IMR-90 (cell line): ENCODE measurements around the gene TPP2. TPM values are rescaled to one million over a fixed set of nuclear protein-coding genes. Genes with fewer than 3 reads are reported as not detected.

Experiments used
- ATAC-seq: fragments of 200-7000 bp; cut with Tn5 transposase; 2 replicates; pipeline ENCODE4 v1.9.1; 2020; ENCODE audit warnings: low read depth, mild to moderate bottlenecking, moderate library complexity
- BruUV-seq: library from RNA; stranded (reverse); fragments of 400-500 nt; replicated peaks from 2 replicates; lab custom pipeline; 2021; lab: Mats Ljungman, UMichigan
- CTCF ChIA-PET: fragments of 300-600 bp; formaldehyde crosslinking; extraction: SDS; loops from one replicate; lab custom pipeline; 2021; ENCODE audit warnings: antibody characterized with exemption; lab: Yijun Ruan, JAX
- POLR2A ChIA-PET: fragments of 300-600 bp; sonication (Branson Sonifier 250); formaldehyde crosslinking; loops from one replicate; lab custom pipeline; 2022; ENCODE audit warnings: antibody characterized with exemption; ENCODE audit not compliant: unreplicated experiment; lab: Charles Lee
- DNase-seq: peaks from one replicate; pipeline ENCODE4 v3.0.0; 2013
- H2AFZ ChIP-seq: replicated peaks from 2 replicates; pipeline ENCODE3; 2013; ENCODE audit warnings: low read length, mild to moderate bottlenecking; ENCODE audit not compliant: poor library complexity
- H2AK5ac ChIP-seq: 2 replicates; pipeline ENCODE4 v1.6.1; 2013; ENCODE audit warnings: low read depth, low read length, inconsistent platforms
- H2AK9ac ChIP-seq: replicated peaks from 2 replicates; pipeline ENCODE3; 2013; ENCODE audit warnings: mild to moderate bottlenecking, low read depth, low read length, moderate library complexity; ENCODE audit not compliant: poor library complexity
- H2BK120ac ChIP-seq: 2 replicates; pipeline ENCODE4 v1.6.1; 2013; ENCODE audit warnings: low read depth, low read length, inconsistent platforms
- H2BK15ac ChIP-seq: 3 replicates; pipeline ENCODE4 v1.6.1; 2013; ENCODE audit warnings: low read depth, low read length, inconsistent platforms
- H2BK20ac ChIP-seq: 2 replicates; pipeline ENCODE4 v1.6.1; 2013; ENCODE audit warnings: low read depth, mild to moderate bottlenecking, inconsistent platforms, low read length, moderate library complexity
- H2BK5ac ChIP-seq: 2 replicates; pipeline ENCODE4 v1.6.1; 2013; ENCODE audit warnings: mild to moderate bottlenecking, low read depth, low read length, inconsistent platforms; ENCODE audit not compliant: poor library complexity, severe bottlenecking
- H3K14ac ChIP-seq: replicated peaks from 2 replicates; pipeline ENCODE4 v1.6.1; 2013; ENCODE audit warnings: low read depth, low read length, inconsistent platforms
- H3K18ac ChIP-seq: 2 replicates; pipeline ENCODE4 v1.6.1; 2013; ENCODE audit warnings: low read depth, low read length, control low read depth
- H3K23ac ChIP-seq: 2 replicates; pipeline ENCODE4 v1.6.1; 2013; ENCODE audit warnings: low read depth, low read length, inconsistent platforms
- H3K27ac ChIP-seq: 2 replicates; pipeline ENCODE4 v1.5.1; 2013; ENCODE audit warnings: mild to moderate bottlenecking, control low read depth, low read length; ENCODE audit not compliant: insufficient read depth
- H3K27me3 ChIP-seq: 2 replicates; pipeline ENCODE4 v1.6.1; 2013; ENCODE audit warnings: low read length; ENCODE audit not compliant: control insufficient read depth, insufficient read depth
- H3K36me3 ChIP-seq: 2 replicates; pipeline ENCODE4 v1.6.1; 2013; ENCODE audit warnings: low read length, mixed read lengths; ENCODE audit not compliant: control insufficient read depth, insufficient read depth
- H3K4ac ChIP-seq: 2 replicates; pipeline ENCODE4 v1.6.1; 2013; ENCODE audit warnings: low read depth, low read length, inconsistent platforms
- H3K4me1 ChIP-seq: 2 replicates; pipeline ENCODE4 v1.6.1; 2013; ENCODE audit warnings: low read length, mixed read lengths; ENCODE audit not compliant: control insufficient read depth, insufficient read depth
- H3K4me2 ChIP-seq: 2 replicates; pipeline ENCODE4 v1.6.1; 2013; ENCODE audit warnings: low read depth, mild to moderate bottlenecking, control low read depth, low read length, moderate library complexity
- H3K4me3 ChIP-seq: 2 replicates; pipeline ENCODE4 v1.5.1; 2013; ENCODE audit warnings: low read depth, mild to moderate bottlenecking, control low read depth, low read length, moderate library complexity; ENCODE audit not compliant: insufficient read depth
- H3K56ac ChIP-seq: 2 replicates; pipeline ENCODE4 v1.6.1; 2013; ENCODE audit warnings: low read length, inconsistent platforms; ENCODE audit not compliant: insufficient read depth; ENCODE audit errors: extremely low read depth
- H3K79me1 ChIP-seq, 2 experiments: 2 replicates each; pipeline ENCODE4 v1.6.1; 2013; ENCODE audit warnings: low read length in 2 of 2, inconsistent platforms in 1 of 2, low read depth in 1 of 2
- H3K9ac ChIP-seq: 2 replicates; pipeline ENCODE4 v1.6.1; 2013; ENCODE audit warnings: low read depth, low read length, control low read depth
- H3K9me1 ChIP-seq: 2 replicates; pipeline ENCODE4 v1.6.1; 2013; ENCODE audit warnings: low read length, inconsistent platforms; ENCODE audit not compliant: insufficient read depth
- H3K9me3 ChIP-seq: 2 replicates; pipeline ENCODE4 v1.6.1; 2013; ENCODE audit warnings: low read length; ENCODE audit not compliant: control insufficient read depth, insufficient read depth
- H4K20me1 ChIP-seq: 2 replicates; pipeline ENCODE4 v1.6.1; 2013; ENCODE audit warnings: low read length, inconsistent platforms; ENCODE audit not compliant: insufficient read depth
- H4K5ac ChIP-seq: 2 replicates; pipeline ENCODE4 v1.6.1; 2013; ENCODE audit warnings: mild to moderate bottlenecking, low read depth, low read length, control low read depth
- H4K8ac ChIP-seq, 2 experiments: 2 replicates each; pipeline ENCODE4 v1.6.1; 2013; ENCODE audit warnings: low read depth in 2 of 2, low read length in 2 of 2, control low read depth in 1 of 2, inconsistent platforms in 1 of 2
- H4K91ac ChIP-seq: 2 replicates; pipeline ENCODE4 v1.6.1; 2013; ENCODE audit warnings: low read depth, low read length, inconsistent platforms; ENCODE audit not compliant: insufficient read depth
- CEBPB ChIP-seq: IDR thresholded peaks from 2 replicates; pipeline ENCODE4 v1.6.1; 2012; ENCODE audit warnings: low read depth, low read length, improper control_type of control experiment
- CHD1 ChIP-seq: IDR thresholded peaks from 2 replicates; pipeline ENCODE4 v1.6.1; 2012; ENCODE audit warnings: low read depth, low read length, improper control_type of control experiment
- FOS ChIP-seq: fragments of 150-350 bp; IDR thresholded peaks from 2 replicates; pipeline ENCODE4 v1.6.1; 2016; ENCODE audit warnings: low read depth, low read length
- MAFK ChIP-seq: IDR thresholded peaks from 2 replicates; pipeline ENCODE4 v1.6.1; 2012; ENCODE audit warnings: low read depth, low read length, improper control_type of control experiment
- MAZ ChIP-seq: IDR thresholded peaks from 2 replicates; pipeline ENCODE4 v1.6.1; 2012; ENCODE audit warnings: low read depth, mild to moderate bottlenecking, low read length, improper control_type of control experiment, moderate library complexity, borderline replicate concordance
- MXI1 ChIP-seq: IDR thresholded peaks from 2 replicates; pipeline ENCODE4 v1.6.1; 2012; ENCODE audit warnings: low read depth, mild to moderate bottlenecking, low read length, moderate library complexity, borderline replicate concordance
- NFE2L2 ChIP-seq: fragments of 150-350 bp; IDR thresholded peaks from 2 replicates; pipeline ENCODE4 v1.6.1; 2016; ENCODE audit warnings: low read depth, mild to moderate bottlenecking, low read length
- POLR2A ChIP-seq: IDR thresholded peaks from 2 replicates; pipeline ENCODE4 v1.6.1; 2012; ENCODE audit warnings: mild to moderate bottlenecking, low read depth, low read length
- RAD21 ChIP-seq: IDR thresholded peaks from 2 replicates; pipeline ENCODE4 v1.6.1; 2012; ENCODE audit warnings: low read length, improper control_type of control experiment
- RCOR1 ChIP-seq: IDR thresholded peaks from 2 replicates; pipeline ENCODE4 v1.6.1; 2012; ENCODE audit warnings: mild to moderate bottlenecking, low read length, improper control_type of control experiment; ENCODE audit not compliant: insufficient replicate concordance
- RFX5 ChIP-seq: IDR thresholded peaks from 2 replicates; pipeline ENCODE4 v1.8.0; 2012; ENCODE audit warnings: low read depth, mild to moderate bottlenecking, low read length, moderate library complexity
- SMC3 ChIP-seq: fragments of 150-350 bp; IDR thresholded peaks from 2 replicates; pipeline ENCODE4 v1.6.1; 2016; ENCODE audit warnings: low read depth, mild to moderate bottlenecking, antibody characterized with exemption, low read length, moderate library complexity
- dilution Hi-C: fragments of 300-500 bp; cut with HindIII; formaldehyde crosslinking; loops from one replicate; pipeline ENCODE4 v1.14.3; 2018; ENCODE audit warnings: low sequenced_read_pairs; ENCODE audit not compliant: unreplicated experiment
- in situ Hi-C: fragments of 300-500 bp; cut with MboI; formaldehyde crosslinking; loops from 3 replicates; pipeline ENCODE4 v1.14.3; 2019; ENCODE audit warnings: low sequenced_read_pairs, inconsistent platforms, mixed read lengths
- intact Hi-C: fragments of 100-400 bp; cut with micrococcal nuclease; formaldehyde crosslinking; loops from 2 replicates; pipeline ENCODE4 v1.10.0; 2022
- polyA plus RNA-seq, 3 experiments: library from polyadenylated mRNA; depleted of rRNA; stranded (reverse); fragments of >200 nt; gene quantifications; 2 replicates each; pipeline ENCODE4 v1.2.3, GENCODE V29; 2012; ENCODE audit warnings: low replicate concordance in 1 of 3
- total RNA-seq: library from RNA; depleted of rRNA; stranded (reverse); fragments of >200 nt; gene quantifications from 2 replicates; pipeline ENCODE4 v1.2.3, GENCODE V29; 2012
- TF ChIP-seq, protein P1 (sequence below): conservative IDR thresholded peaks from 2 replicates; pipeline ENCODE4 v1.5.1; 2012; ENCODE audit warnings: mild to moderate bottlenecking, low read depth, low read length, improper control_type of control experiment
- TF ChIP-seq, protein P2 (sequence below): fragments of 150-350 bp; IDR thresholded peaks from 2 replicates; pipeline ENCODE4 v1.6.1; 2016; ENCODE audit warnings: low read depth, mild to moderate bottlenecking, low read length, moderate library complexity, borderline replicate concordance
- TF ChIP-seq, protein P3 (sequence below): fragments of 150-350 bp; IDR thresholded peaks from 2 replicates; pipeline ENCODE4 v1.6.1; 2017; ENCODE audit warnings: mild to moderate bottlenecking, antibody characterized with exemption, low read length, low read depth

Gene TPP2
- total and polyA plus RNA-seq, 2 of the 4 experiments (the other 2 are of a cell fraction), result 27.6 to 52.9 TPM

DNA sequence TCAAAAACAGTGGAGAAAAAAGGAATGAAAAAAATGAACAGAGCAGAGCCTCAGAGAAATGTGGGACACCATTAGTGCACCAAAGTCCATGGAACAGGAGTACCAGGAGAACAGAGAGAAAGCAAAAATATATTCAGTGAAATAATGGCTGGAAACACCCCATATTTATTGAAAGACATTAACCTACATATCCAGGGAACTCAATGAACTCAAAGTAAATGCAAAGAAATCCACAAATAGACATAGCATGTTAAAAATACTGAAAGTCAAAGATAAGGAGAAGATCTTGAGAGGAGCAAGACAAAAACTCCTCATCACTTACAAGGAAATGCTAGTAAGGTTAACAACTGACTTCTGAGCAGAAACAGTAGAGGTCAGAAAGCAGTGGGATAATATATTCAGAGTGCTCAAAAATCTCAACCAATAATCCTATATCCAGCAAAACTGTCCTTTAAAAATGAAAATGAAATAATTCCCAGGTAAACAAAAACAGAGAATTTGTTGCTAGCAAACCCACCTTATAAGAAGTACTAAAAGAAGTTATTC is 62.5 kb downstream of the TPP2 start:
- H4K5ac ChIP-seq, result no peak overlapping the region
- intact Hi-C loops (no loop called here), dilution Hi-C loops (no loop called here), in situ Hi-C loops (no loop called here)
- no peak overlapping the region for H3K56ac ChIP-seq
- no peak overlapping the region for H2BK5ac ChIP-seq
- ATAC-seq (no peak), DNase-seq (no peak)
- H4K91ac ChIP-seq, result no peak overlapping the region
- H4K20me1 ChIP-seq, result no peaks in the 10 kb centered on the region
- H3K4ac ChIP-seq, result no peak overlapping the region
- no peak overlapping the region for H4K8ac ChIP-seq
- no peak overlapping the region for H3K23ac ChIP-seq
- ChIA-PET CTCF (no interaction called here), POLR2A (no interaction called here)
- H3K4me2 ChIP-seq, result no peak overlapping the region
- TF ChIP-seq POLR2A (no peak), MXI1 (no peak), MAFK (no peak), NFE2L2 (no peak), RAD21 (no peak), SMC3 (no peak), FOS (no peak), RFX5 (no peak), CHD1 (no peak), RCOR1 (no peak), CEBPB (no peak), MAZ (no peak)
- TF ChIP-seq, protein P1, sequence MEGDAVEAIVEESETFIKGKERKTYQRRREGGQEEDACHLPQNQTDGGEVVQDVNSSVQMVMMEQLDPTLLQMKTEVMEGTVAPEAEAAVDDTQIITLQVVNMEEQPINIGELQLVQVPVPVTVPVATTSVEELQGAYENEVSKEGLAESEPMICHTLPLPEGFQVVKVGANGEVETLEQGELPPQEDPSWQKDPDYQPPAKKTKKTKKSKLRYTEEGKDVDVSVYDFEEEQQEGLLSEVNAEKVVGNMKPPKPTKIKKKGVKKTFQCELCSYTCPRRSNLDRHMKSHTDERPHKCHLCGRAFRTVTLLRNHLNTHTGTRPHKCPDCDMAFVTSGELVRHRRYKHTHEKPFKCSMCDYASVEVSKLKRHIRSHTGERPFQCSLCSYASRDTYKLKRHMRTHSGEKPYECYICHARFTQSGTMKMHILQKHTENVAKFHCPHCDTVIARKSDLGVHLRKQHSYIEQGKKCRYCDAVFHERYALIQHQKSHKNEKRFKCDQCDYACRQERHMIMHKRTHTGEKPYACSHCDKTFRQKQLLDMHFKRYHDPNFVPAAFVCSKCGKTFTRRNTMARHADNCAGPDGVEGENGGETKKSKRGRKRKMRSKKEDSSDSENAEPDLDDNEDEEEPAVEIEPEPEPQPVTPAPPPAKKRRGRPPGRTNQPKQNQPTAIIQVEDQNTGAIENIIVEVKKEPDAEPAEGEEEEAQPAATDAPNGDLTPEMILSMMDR, result no peak
- TF ChIP-seq, protein P2, sequence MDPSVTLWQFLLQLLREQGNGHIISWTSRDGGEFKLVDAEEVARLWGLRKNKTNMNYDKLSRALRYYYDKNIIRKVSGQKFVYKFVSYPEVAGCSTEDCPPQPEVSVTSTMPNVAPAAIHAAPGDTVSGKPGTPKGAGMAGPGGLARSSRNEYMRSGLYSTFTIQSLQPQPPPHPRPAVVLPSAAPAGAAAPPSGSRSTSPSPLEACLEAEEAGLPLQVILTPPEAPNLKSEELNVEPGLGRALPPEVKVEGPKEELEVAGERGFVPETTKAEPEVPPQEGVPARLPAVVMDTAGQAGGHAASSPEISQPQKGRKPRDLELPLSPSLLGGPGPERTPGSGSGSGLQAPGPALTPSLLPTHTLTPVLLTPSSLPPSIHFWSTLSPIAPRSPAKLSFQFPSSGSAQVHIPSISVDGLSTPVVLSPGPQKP, result no peak
- TF ChIP-seq, protein P3, sequence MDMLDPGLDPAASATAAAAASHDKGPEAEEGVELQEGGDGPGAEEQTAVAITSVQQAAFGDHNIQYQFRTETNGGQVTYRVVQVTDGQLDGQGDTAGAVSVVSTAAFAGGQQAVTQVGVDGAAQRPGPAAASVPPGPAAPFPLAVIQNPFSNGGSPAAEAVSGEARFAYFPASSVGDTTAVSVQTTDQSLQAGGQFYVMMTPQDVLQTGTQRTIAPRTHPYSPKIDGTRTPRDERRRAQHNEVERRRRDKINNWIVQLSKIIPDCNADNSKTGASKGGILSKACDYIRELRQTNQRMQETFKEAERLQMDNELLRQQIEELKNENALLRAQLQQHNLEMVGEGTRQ, result no peak
- H2BK20ac ChIP-seq, result no peak overlapping the region
- H3K4me1 ChIP-seq, result no peaks in the 10 kb centered on the region
- no peaks in the 10 kb centered on the region for H3K9me1 ChIP-seq
- no peak overlapping the region for H3K27ac ChIP-seq
- H3K36me3 ChIP-seq, result peaks cover 17% of the 10 kb centered on the region
- H2AK9ac ChIP-seq, result no peak overlapping the region
- no peak overlapping the region for H3K4me3 ChIP-seq
- H2AFZ ChIP-seq, result no peak overlapping the region
- no peak overlapping the region for H3K9ac ChIP-seq
- no peak overlapping the region for H2AK5ac ChIP-seq
- H3K9me3 ChIP-seq, result no peaks in the 10 kb centered on the region
- no peaks in the 10 kb centered on the region for H3K27me3 ChIP-seq
- no peak overlapping the region for H2BK15ac ChIP-seq
- no peak overlapping the region for H3K18ac ChIP-seq
- no peak overlapping the region for H3K14ac ChIP-seq
- no TSS peak for BruUV-seq
- no peak overlapping the region for H2BK120ac ChIP-seq
- peaks cover 0 to 5% of the 10 kb centered on the region in 2 experiments; a peak in 1 of 4 replicates for H3K79me1 ChIP-seq
